Measurements from ENCODE around the gene HEPN1.

The HEPN1 gene

GRCh38 chr11:124897674-124898262 lies 21.3 kb upstream of the HEPN1 start, which contains the start of gene ROBO4:
Gene ROBO4, minus strand, starts transcription at chr11:124897865. Its CDS starts 70 bp downstream, at chr11:124897795.
- peaks cover 27% of the 10 kb centered on the region for H3K27me3 ChIP-seq (ENCODE audit: control insufficient read depth, low read length)
- H3K9me2 ChIP-seq (replicated peaks; ENCODE audit: control insufficient read depth, low read length), result no peaks in the 10 kb centered on the region
- H3K9me3 ChIP-seq (ENCODE audit: control insufficient read depth, insufficient read depth, low read length), result no peaks in the 10 kb centered on the region
- no peaks in the 10 kb centered on the region for H3F3A ChIP-seq (ENCODE audit: control insufficient read depth, insufficient read depth)
- H3K79me2 ChIP-seq (ENCODE audit: control insufficient read depth, low read length), result no peaks in the 10 kb centered on the region
- no peaks in the 10 kb centered on the region for H3K36me3 ChIP-seq (ENCODE audit: control insufficient read depth, low read length)
- no peaks in the 10 kb centered on the region for H3K4me1 ChIP-seq (ENCODE audit: control insufficient read depth, low read length)
- TF ChIP-seq EZH2phosphoT487 (IDR thresholded peaks at IDR 0.05; ENCODE audit: borderline replicate concordance, low read length) (no peak), CTCF (IDR thresholded peaks at IDR 0.05; ENCODE audit: low read depth, low read length, poor library complexity, severe bottlenecking) (no peak)
- H3K27ac ChIP-seq (ENCODE audit: low read depth, low read length), result no peak within 1 kb of the TSS
- no peak within 1 kb of the TSS for H3K4me2 ChIP-seq (ENCODE audit: low read length)
- H3K4me3 ChIP-seq (ENCODE audit: low read length), result no peak within 1 kb of the TSS
- no peaks in the 10 kb centered on the region for H4K20me1 ChIP-seq (ENCODE audit: control insufficient read depth, insufficient read depth, low read depth, low read length)

- H3K27me3 ChIP-seq (ENCODE audit: control insufficient read depth, low read length), result peaks cover 28% of the 10 kb centered on the region
- H3K36me3 ChIP-seq (ENCODE audit: control insufficient read depth, low read length), result no peaks in the 10 kb centered on the region
- H3K4me1 ChIP-seq (ENCODE audit: control insufficient read depth, low read length), result no peaks in the 10 kb centered on the region
- H3K4me3 ChIP-seq (ENCODE audit: low read length), result no peak overlapping the region
- TF ChIP-seq EZH2phosphoT487 (IDR thresholded peaks at IDR 0.05; ENCODE audit: borderline replicate concordance, low read length) (no peak), CTCF (IDR thresholded peaks at IDR 0.05; ENCODE audit: low read depth, low read length, poor library complexity, severe bottlenecking) (no peak)
- H3K79me2 ChIP-seq (ENCODE audit: control insufficient read depth, low read length), result no peaks in the 10 kb centered on the region
- H3F3A ChIP-seq (ENCODE audit: control insufficient read depth, insufficient read depth), result no peaks in the 10 kb centered on the region
- H4K20me1 ChIP-seq (ENCODE audit: control insufficient read depth, insufficient read depth, low read depth, low read length), result no peaks in the 10 kb centered on the region
- no peaks in the 10 kb centered on the region for H3K9me3 ChIP-seq (ENCODE audit: control insufficient read depth, insufficient read depth, low read length)
- H3K4me2 ChIP-seq (ENCODE audit: low read length), result no peak overlapping the region
- no peaks in the 10 kb centered on the region for H3K9me2 ChIP-seq (replicated peaks; ENCODE audit: control insufficient read depth, low read length)
- no peak overlapping the region for H3K27ac ChIP-seq (ENCODE audit: low read depth, low read length)
Observed at GRCh38 chr11:124898263-124898680, 20.8 kb upstream of the HEPN1 start.

GRCh38 chr11:124898711-124899110 lies 20.3 kb upstream of the HEPN1 start:
- Histone ChIP-seq H3K27ac (ENCODE audit: low read depth, low read length) (no peak overlapping the region), H3K79me2 (ENCODE audit: control insufficient read depth, low read length) (no peaks in the 10 kb centered on the region), H4K20me1 (ENCODE audit: control insufficient read depth, insufficient read depth, low read depth, low read length) (no peaks in the 10 kb centered on the region), H3K27me3 (ENCODE audit: control insufficient read depth, low read length) (peaks cover 31% of the 10 kb centered on the region), H3K4me1 (ENCODE audit: control insufficient read depth, low read length) (no peaks in the 10 kb centered on the region), H3K4me3 (ENCODE audit: low read length) (no peak overlapping the region), H3K4me2 (ENCODE audit: low read length) (no peak overlapping the region), H3K36me3 (ENCODE audit: control insufficient read depth, low read length) (no peaks in the 10 kb centered on the region), H3K9me2 (replicated peaks; ENCODE audit: control insufficient read depth, low read length) (no peaks in the 10 kb centered on the region), H3F3A (ENCODE audit: control insufficient read depth, insufficient read depth) (no peaks in the 10 kb centered on the region), H3K9me3 (ENCODE audit: control insufficient read depth, insufficient read depth, low read length) (no peaks in the 10 kb centered on the region)
- TF ChIP-seq CTCF (IDR thresholded peaks at IDR 0.05; ENCODE audit: low read depth, low read length, poor library complexity, severe bottlenecking) (no peak), EZH2phosphoT487 (IDR thresholded peaks at IDR 0.05; ENCODE audit: borderline replicate concordance, low read length) (no peak)

All from DOHH2 (cell line).